GM21717 (cell line): ENCODE results near the gene ATP11A.
A peak's percentile ranks its signal among the peaks of the same experiment; 100 is the strongest.

ENCODE experiments used
- ATAC-seq: cut with Tn5 transposase; IDR thresholded peaks from one replicate; pipeline ENCODE4 v1.9.1; 2021; ENCODE audit warnings: mild to moderate bottlenecking, moderate library complexity; ENCODE audit not compliant: unreplicated experiment

ATP11A gene

GRCh38 chr13:112721198-112722104 lies 31.6 kb downstream of the ATP11A start:
- no peak for ATAC-seq

GRCh38 chr13:112722433-112723263 lies 32.8 kb downstream of the ATP11A start:
- no peak for ATAC-seq

- no peak for ATAC-seq
Observed at GRCh38 chr13:112723771-112724170, 33.9 kb downstream of the ATP11A start.

- no peak for ATAC-seq
Observed at GRCh38 chr13:112724788-112725345, 35.0 kb downstream of the ATP11A start.

- ATAC-seq, result peak; percentile 55
Observed at GRCh38 chr13:112725346-112726015, 35.6 kb downstream of the ATP11A start.

GRCh38 chr13:112726016-112726767 lies 36.4 kb downstream of the ATP11A start:
- ATAC-seq, result no peak

- ATAC-seq, result no peak
Observed at GRCh38 chr13:112727581-112727980, 37.7 kb downstream of the ATP11A start.

GRCh38 chr13:112728375-112729126 lies 38.7 kb downstream of the ATP11A start:
- ATAC-seq, result no peak

GRCh38 chr13:112729408-112729807 lies 39.6 kb downstream of the ATP11A start:
- ATAC-seq, result no peak

- ATAC-seq, result no peak
Observed at GRCh38 chr13:112730157-112730671, 40.4 kb downstream of the ATP11A start.

- ATAC-seq, result no peak
Observed at GRCh38 chr13:112731667-112732616, 42.1 kb downstream of the ATP11A start.

GRCh38 chr13:112732679-112733078 lies 42.8 kb downstream of the ATP11A start:
- no peak for ATAC-seq

GRCh38 chr13:112733112-112733511 lies 43.3 kb downstream of the ATP11A start:
- ATAC-seq, result no peak

- ATAC-seq, result no peak
Observed at GRCh38 chr13:112733661-112734379, 44.0 kb downstream of the ATP11A start.

- no peak for ATAC-seq
Observed at GRCh38 chr13:112734696-112735547, 45.1 kb downstream of the ATP11A start.

- no peak for ATAC-seq
Observed at GRCh38 chr13:112735791-112736190, 46.0 kb downstream of the ATP11A start.

GRCh38 chr13:112737294-112737693 lies 47.5 kb downstream of the ATP11A start:
- ATAC-seq, result no peak
